Omental fat pad (tissue), 4 donors: ENCODE data around the gene ANTXR1. TPM values are rescaled to one million over a fixed set of nuclear protein-coding genes. Genes with fewer than 3 reads are reported as not detected.

ENCODE experiments used
- ATAC-seq: fragments of 150-250 bp; one replicate; pipeline ENCODE4 v1.9.1; 2016; ENCODE audit warnings: mild to moderate bottlenecking, moderate library complexity; ENCODE audit not compliant: low FRiP score
- DNase-seq: peaks from one replicate; pipeline ENCODE4 v3.0.0-alpha.2; 2019; ENCODE audit warnings: low spot score
- CTCF ChIP-seq, 3 donors: fragments of 450-650 bp; IDR thresholded peaks; one replicate each; pipeline ENCODE4 v1.5.1; 2016 to 2017; ENCODE audit warnings: antibody characterized with exemption in 3 of 3, mild to moderate bottlenecking in 3 of 3, moderate library complexity in 2 of 3
- total RNA-seq, 4 donors: library from RNA; depleted of rRNA; stranded (reverse); fragments of >200 nt; gene quantifications; one replicate each; pipeline ENCODE4 v1.1.0, GENCODE V29; 2016

ANTXR1 gene
- total RNA-seq, 4 donors from 2014 or later: 27.7 to 49.1 (median 37.1) TPM

GRCh38 chr2:69046221-69046662 lies 33.3 kb downstream of the ANTXR1 start:
- no peak for ATAC-seq

GRCh38 chr2:69047625-69048145 lies 34.7 kb downstream of the ANTXR1 start:
- no peak for ATAC-seq
- no peak for TF ChIP-seq CTCF (IDR thresholded peaks at IDR 0.05)
- no peak for DNase-seq

More at GRCh38 chr2:69046221-69046662, 33.3 kb downstream of the ANTXR1 start:
- TF ChIP-seq CTCF (IDR thresholded peaks at IDR 0.05): no peak
- DNase-seq: no peak

- TF ChIP-seq CTCF (IDR thresholded peaks at IDR 0.05): no peak
- DNase-seq: no peak
- no peak for ATAC-seq
These were observed 37.8 kb downstream of the ANTXR1 start for GRCh38 chr2:69050802-69051201.

- ATAC-seq: no peak
- no peak for TF ChIP-seq CTCF (IDR thresholded peaks at IDR 0.05)
- no peak for DNase-seq
These were observed 40.5 kb downstream of the ANTXR1 start for GRCh38 chr2:69053416-69053965.

GRCh38 chr2:69054431-69054830 lies 41.5 kb downstream of the ANTXR1 start:
- TF ChIP-seq CTCF (IDR thresholded peaks at IDR 0.05): no peak
- no peak for DNase-seq
- ATAC-seq: no peak

- DNase-seq (no peak), ATAC-seq (no peak)
These were observed 42.9 kb downstream of the ANTXR1 start for GRCh38 chr2:69055688-69056470.

More at GRCh38 chr2:69055688-69056470, 42.9 kb downstream of the ANTXR1 start:
- no peak for TF ChIP-seq CTCF (IDR thresholded peaks at IDR 0.05)
